ENCODE results near the gene EDN3.

EDN3 gene

GRCh38 chr20:59365611-59366285 is 65.3 kb downstream of the EDN3 start:
- DNase-seq = peak; percentile 21

- no peak for DNase-seq
Observed at GRCh38 chr20:59371431-59371830, 71.0 kb downstream of the EDN3 start.

- DNase-seq = no peak
Observed at GRCh38 chr20:59374261-59374660, 73.8 kb downstream of the EDN3 start.

GRCh38 chr20:59375541-59375940 is 75.1 kb downstream of the EDN3 start:
- no peak for DNase-seq
